Skeletal muscle cell (primary cell): Measurements from ENCODE around the gene SMIM10.
"Not testable (repeated sequence)": the region's sequence is repeated elsewhere in the genome, so short reads cannot be mapped to it uniquely, and the experiment has no call there.

ENCODE experiments used
- DNase-seq: peaks from one replicate; pipeline ENCODE4 v3.0.0-alpha.2; 2010; ENCODE audit warnings: low read depth
- H3K4me3 ChIP-seq: 2 replicates; pipeline ENCODE4 v1.5.1; 2011; ENCODE audit warnings: low read depth, mild to moderate bottlenecking, control low read depth, low read length, moderate library complexity

The SMIM10 gene

DNA sequence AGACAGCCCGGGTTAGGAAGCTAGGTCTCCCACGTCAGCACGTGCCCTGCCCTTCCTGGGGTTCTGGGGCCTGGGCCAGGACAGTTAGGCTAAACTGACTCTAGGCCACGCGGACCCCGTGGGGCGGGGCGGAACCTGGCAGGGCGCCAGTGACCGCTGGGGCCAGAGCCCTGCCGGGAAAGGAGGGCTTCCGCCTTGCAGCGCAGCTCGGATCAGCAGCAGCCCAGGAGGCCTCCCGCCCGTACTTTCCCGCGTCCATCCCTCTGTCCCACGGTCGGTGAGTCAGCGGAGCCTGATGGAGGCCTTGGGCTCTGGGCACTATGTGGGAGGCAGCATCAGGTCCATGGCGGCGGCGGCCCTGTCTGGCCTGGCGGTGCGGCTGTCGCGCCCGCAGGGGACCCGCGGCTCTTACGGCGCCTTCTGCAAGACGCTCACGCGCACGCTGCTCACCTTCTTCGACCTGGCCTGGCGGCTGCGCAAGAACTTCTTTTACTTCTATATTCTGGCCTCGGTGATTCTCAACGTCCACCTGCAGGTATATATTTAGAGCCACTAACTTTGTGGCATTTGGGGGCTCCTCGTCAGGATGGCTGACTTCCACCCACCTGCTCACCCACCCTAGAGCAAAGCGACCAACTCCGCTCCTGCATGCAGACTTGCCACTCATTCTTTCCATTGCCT lies at the start of gene SMIM10:
TSS of gene SMIM10 (plus strand) at position 191 of the 681 bp plus-strand sequence. CDS start at position 296, 105 bp downstream.
- peak within 1 kb of the TSS; percentile 42 for H3K4me3 ChIP-seq
- peak; percentile 68 for DNase-seq

DNA sequence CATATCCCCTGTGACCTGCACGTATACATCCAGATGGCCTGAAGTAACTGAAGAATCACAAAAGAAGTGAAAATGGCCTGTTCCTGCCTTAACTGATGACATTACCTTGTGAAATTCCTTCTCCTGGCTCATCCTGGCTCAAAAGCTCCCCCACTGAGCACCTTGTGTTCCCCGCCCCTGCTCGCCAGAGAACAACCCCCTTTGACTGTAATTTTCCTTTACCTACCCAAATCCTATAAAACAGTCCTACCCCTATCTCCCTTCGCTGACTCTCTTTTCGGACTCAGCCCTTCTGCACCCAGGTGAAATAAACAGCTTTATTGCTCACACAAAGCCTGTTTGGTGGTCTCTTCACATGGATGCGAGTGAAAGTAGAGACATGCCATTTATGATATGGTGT lies 44.4 kb upstream of the SMIM10 start:
- H3K4me3 ChIP-seq, result not testable (repeated sequence)

GRCh38 chrX:134948333-134949241 lies 42.2 kb upstream of the SMIM10 start:
- DNase-seq, result no peak
- no peak overlapping the region for H3K4me3 ChIP-seq

More for the DNA sequence above, 44.4 kb upstream of the SMIM10 start:
- not testable (repeated sequence) for DNase-seq

DNA sequence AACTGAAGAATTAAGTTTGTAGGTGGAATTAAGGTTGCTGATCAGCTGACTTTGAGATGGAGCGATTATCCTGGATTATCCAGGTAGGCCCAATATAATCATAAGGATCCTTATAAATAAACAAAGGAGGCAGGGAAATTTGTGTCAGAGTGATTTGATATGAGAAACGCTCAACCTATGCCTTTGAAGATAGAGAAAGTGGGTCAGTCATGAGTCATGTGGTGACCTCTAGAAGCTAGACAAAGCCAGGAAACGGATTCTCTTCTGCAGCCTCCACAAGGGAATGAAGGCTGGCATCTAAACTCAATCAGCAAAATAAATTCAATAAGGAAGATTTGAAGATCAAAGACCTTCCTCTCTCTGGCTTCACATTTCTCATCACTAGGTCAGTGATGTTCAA lies 41.5 kb upstream of the SMIM10 start:
- H3K4me3 ChIP-seq, result no peak overlapping the region
- no peak for DNase-seq

DNA sequence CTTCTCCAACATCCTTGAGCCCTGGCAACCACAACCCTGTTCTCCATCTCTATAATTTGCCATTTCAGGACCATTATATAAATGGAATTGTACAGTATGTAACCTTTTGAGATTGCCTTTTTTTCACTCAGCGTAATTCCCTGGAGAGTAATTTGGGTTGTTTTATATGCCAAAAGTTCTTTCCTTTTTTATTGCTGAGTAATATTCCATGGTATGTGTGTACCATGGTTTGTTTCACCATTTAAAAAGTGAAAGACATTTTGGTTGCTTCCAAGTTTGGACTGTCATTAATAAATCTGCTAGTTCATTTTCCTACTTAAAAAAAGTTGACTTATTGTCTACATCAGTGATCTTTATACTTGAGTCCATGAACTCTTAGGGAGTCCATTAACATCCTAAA lies 33.0 kb upstream of the SMIM10 start:
- DNase-seq, result no peak

DNA sequence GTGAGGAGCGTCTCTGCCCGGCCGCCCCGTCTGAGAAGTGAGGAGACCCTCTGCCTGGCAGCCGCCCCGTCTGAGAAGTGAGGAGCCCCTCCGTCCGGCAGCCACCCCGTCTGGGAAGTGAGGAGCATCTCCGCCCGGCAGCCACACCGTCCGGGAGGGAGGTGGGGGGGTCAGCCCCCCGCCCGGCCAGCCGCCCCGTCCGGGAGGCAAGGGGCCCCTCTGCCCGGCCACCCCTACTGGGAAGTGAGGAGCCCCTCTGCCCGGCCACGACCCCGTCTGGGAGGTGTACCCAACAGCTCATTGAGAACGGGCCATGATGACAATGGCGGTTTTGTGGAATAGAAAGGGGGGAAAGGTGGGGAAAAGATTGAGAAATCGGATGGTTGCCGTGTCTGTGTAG lies 30.4 kb upstream of the SMIM10 start:
- not testable (repeated sequence) for DNase-seq, H3K4me3 ChIP-seq

More for the DNA sequence above, 33.0 kb upstream of the SMIM10 start:
- H3K4me3 ChIP-seq, result no peak overlapping the region

- DNase-seq, result no peak
- H3K4me3 ChIP-seq, result no peak overlapping the region
Measured at GRCh38 chrX:134963041-134963440, 27.8 kb upstream of the SMIM10 start.

DNA sequence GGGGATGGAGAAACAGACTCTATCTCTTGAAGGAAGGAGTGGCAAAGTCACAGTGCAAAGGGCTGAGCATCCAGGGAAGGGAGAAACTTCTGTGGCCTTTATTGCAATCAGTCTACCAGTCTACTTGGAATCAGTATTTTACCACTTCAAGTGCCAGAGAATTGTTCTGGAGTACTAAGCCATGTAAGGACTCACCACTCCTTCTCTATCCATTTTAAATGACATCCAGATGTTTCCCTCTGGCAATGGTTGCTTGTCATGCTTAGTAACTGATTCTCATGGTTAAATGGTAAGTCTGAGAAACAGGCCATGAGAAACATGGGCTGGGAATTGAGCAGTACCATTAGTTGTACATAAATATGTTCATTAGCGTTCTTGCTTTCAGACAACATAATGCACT lies 21.1 kb upstream of the SMIM10 start:
- no peak overlapping the region for H3K4me3 ChIP-seq
- DNase-seq, result no peak

GRCh38 chrX:134971926-134972325 lies 18.9 kb upstream of the SMIM10 start:
- H3K4me3 ChIP-seq, result no peak overlapping the region
- DNase-seq, result no peak

GRCh38 chrX:134975516-134975915 lies 15.3 kb upstream of the SMIM10 start:
- H3K4me3 ChIP-seq, result no peak overlapping the region
- no peak for DNase-seq

DNA sequence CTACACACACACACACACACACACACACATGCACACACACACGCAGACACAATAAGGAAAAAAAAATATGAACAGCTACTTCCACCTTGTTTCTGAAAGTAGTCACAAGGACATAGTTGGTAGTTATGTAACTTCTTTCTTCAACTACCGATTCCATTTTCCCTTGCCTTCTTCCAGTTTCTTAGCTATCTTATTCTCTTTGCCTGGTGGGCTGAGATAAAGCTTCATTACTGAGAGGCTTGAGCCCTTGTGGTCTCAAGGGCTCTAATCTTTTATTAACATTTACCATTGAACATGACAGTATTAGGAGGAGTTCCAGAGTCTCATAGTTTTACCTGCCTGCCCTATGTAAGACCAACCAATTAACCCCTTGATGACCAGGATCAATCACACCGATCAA lies 8.9 kb upstream of the SMIM10 start:
- H3K4me3 ChIP-seq, result no peak overlapping the region
- no peak for DNase-seq

GRCh38 chrX:134982748-134983147 lies 8.0 kb upstream of the SMIM10 start:
- H3K4me3 ChIP-seq, result no peak overlapping the region
- DNase-seq, result no peak

GRCh38 chrX:134985479-134985878 lies 5.3 kb upstream of the SMIM10 start:
- H3K4me3 ChIP-seq, result no peak overlapping the region
- no peak for DNase-seq

GRCh38 chrX:134990475-134990800 lies 353 bp upstream of the SMIM10 start:
- H3K4me3 ChIP-seq, result peak overlapping the region; percentile 42

GRCh38 chrX:134997646-134998045 lies 6.9 kb downstream of the SMIM10 start:
- DNase-seq, result no peak
- no peak overlapping the region for H3K4me3 ChIP-seq

More at GRCh38 chrX:134990475-134990800, 353 bp upstream of the SMIM10 start:
- peak; percentile 26 for DNase-seq

- H3K4me3 ChIP-seq, result no peak overlapping the region
- DNase-seq, result no peak
Measured at GRCh38 chrX:134998246-134998645, 7.5 kb downstream of the SMIM10 start.

GRCh38 chrX:134999469-134999868 lies 8.7 kb downstream of the SMIM10 start:
- DNase-seq, result peak; percentile 20
- no peak overlapping the region for H3K4me3 ChIP-seq

DNA sequence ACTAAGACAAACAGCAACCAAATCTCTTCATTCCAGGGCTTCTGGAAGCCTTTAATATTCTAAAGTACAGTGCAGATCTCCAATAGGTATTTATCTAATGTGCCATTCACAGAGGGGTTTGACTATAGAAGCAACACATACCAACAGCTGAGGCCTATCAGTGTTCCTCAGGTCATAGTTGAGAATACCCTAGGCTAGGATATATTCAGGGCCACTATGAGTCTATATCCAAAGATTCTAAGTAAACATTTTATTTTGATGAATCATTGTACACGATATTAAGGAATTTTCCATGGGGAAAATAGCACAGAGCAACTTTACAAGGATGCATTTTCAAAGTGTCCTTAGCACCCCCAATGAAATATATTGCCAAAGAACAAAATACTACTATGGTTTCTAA lies 9.7 kb downstream of the SMIM10 start:
- no peak for DNase-seq
- H3K4me3 ChIP-seq, result no peak overlapping the region

DNA sequence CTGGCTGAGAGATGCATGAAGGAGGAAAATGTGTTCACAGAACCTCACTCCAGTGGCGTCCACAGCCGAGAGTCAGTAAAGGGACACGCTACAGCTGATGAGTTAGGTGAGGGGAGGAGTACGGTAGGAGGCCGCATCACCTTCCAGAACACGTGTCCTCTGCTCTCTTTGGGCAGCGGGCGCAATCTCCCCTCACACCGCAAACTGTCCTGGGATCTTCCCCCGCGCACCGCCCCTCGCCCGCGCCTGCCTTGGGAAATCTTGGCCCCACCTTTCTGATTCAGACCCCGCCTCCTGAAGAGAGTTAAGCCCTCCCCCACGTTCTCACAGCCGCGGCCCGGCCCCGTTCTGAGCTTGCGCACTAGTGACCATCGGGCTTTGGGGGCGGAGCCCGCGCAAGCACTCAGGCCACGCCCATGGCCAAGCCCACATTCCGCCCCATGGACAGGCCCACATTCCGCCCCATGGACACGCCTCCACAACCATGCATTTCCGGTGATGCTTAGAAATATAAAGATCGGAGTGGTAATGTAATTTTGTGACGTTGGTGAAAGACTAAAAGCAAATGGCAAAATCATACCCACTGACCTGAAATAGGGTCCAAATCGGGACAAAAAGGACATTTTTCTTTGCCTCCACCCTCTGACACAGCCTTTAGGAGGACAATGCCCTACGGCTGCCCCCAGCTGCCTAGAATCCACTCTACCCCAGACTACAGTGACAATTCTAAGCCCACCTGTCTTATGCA lies 13.3 kb downstream of the SMIM10 start:
- DNase-seq, result peak; percentile 67

GRCh38 chrX:135006187-135006586 lies 15.4 kb downstream of the SMIM10 start:
- DNase-seq, result no peak
- no peak overlapping the region for H3K4me3 ChIP-seq

More for the DNA sequence above, 13.3 kb downstream of the SMIM10 start:
- H3K4me3 ChIP-seq, result peak overlapping the region; percentile 53
